Measurements from ENCODE around the gene MTHFD1. TPM values are rescaled to one million over a fixed set of nuclear protein-coding genes. Genes with fewer than 3 reads are reported as not detected.

The MTHFD1 gene
- total and polyA plus RNA-seq, 2 experiments from 2014 or later: 24.4 to 29.5 TPM

- no peaks in the 10 kb centered on the region for H3K9me2 ChIP-seq (replicated peaks; ENCODE audit: insufficient read depth)
- H2AFZ ChIP-seq: no peak overlapping the region
- no peak overlapping the region for H3K4me3 ChIP-seq
- H4K20me1 ChIP-seq (ENCODE audit: insufficient read depth, poor library complexity, severe bottlenecking): no peaks in the 10 kb centered on the region
- no peaks in the 10 kb centered on the region for H3K36me3 ChIP-seq (replicated peaks; ENCODE audit: insufficient read depth, low read depth)
- no peaks in the 10 kb centered on the region for H3K79me2 ChIP-seq
- H3K4me1 ChIP-seq (ENCODE audit: insufficient read depth): no peaks in the 10 kb centered on the region
- H3K27me3 ChIP-seq: no peaks in the 10 kb centered on the region
- no peak for DNase-seq (ENCODE audit: low spot score)
- H3K4me2 ChIP-seq: no peak overlapping the region
- TF ChIP-seq CTCF (IDR thresholded peaks at IDR 0.05; ENCODE audit: poor library complexity) (no peak), EZH2 (IDR thresholded peaks at IDR 0.05; ENCODE audit: borderline replicate concordance) (no peak), EZH2phosphoT487 (IDR thresholded peaks at IDR 0.05; ENCODE audit: low read depth, severe bottlenecking, unreplicated experiment) (no peak)
- WGBS (ENCODE audit: low lambda C conversion rate, missing lambda C conversion rate): 94% methylated on average over 6 of the region's 6 CpGs
- no peak overlapping the region for H3K27ac ChIP-seq
- no peaks in the 10 kb centered on the region for H3K9me3 ChIP-seq (ENCODE audit: low read depth)
Observed at GRCh38 chr14:64423987-64424386, 35.8 kb downstream of the MTHFD1 start.

- H3K9me3 ChIP-seq (ENCODE audit: low read depth): no peaks in the 10 kb centered on the region
- H4K20me1 ChIP-seq (ENCODE audit: insufficient read depth, poor library complexity, severe bottlenecking): no peaks in the 10 kb centered on the region
- H3K9me2 ChIP-seq (replicated peaks; ENCODE audit: insufficient read depth): no peaks in the 10 kb centered on the region
- H2AFZ ChIP-seq: no peak overlapping the region
- H3K27ac ChIP-seq: peak overlapping the region; percentile 19
- H3K36me3 ChIP-seq (replicated peaks; ENCODE audit: insufficient read depth, low read depth): no peaks in the 10 kb centered on the region
- DNase-seq (ENCODE audit: low spot score): peak; percentile 17
- H3K4me1 ChIP-seq (ENCODE audit: insufficient read depth): peaks cover 9% of the 10 kb centered on the region
- no peaks in the 10 kb centered on the region for H3K27me3 ChIP-seq
- 58% methylated on average over 3 of the region's 3 CpGs for WGBS (ENCODE audit: low lambda C conversion rate, missing lambda C conversion rate)
- TF ChIP-seq EZH2 (IDR thresholded peaks at IDR 0.05; ENCODE audit: borderline replicate concordance) (no peak), EZH2phosphoT487 (IDR thresholded peaks at IDR 0.05; ENCODE audit: low read depth, severe bottlenecking, unreplicated experiment) (no peak), CTCF (IDR thresholded peaks at IDR 0.05; ENCODE audit: poor library complexity) (no peak)
- H3K4me2 ChIP-seq: no peak overlapping the region
- H3K4me3 ChIP-seq: no peak overlapping the region
- no peaks in the 10 kb centered on the region for H3K79me2 ChIP-seq
Observed at GRCh38 chr14:64434528-64434927, 46.4 kb downstream of the MTHFD1 start.

- WGBS (ENCODE audit: low lambda C conversion rate, missing lambda C conversion rate): 44% methylated on average over 3 of the region's 3 CpGs
- Histone ChIP-seq H3K4me3 (no peak overlapping the region), H3K4me1 (ENCODE audit: insufficient read depth) (peaks cover 9% of the 10 kb centered on the region), H3K9me3 (ENCODE audit: low read depth) (no peaks in the 10 kb centered on the region), H3K4me2 (peak overlapping the region; percentile 47), H2AFZ (no peak overlapping the region), H3K79me2 (no peaks in the 10 kb centered on the region), H3K27me3 (no peaks in the 10 kb centered on the region), H3K36me3 (replicated peaks; ENCODE audit: insufficient read depth, low read depth) (no peaks in the 10 kb centered on the region), H3K27ac (peak overlapping the region; percentile 92), H3K9me2 (replicated peaks; ENCODE audit: insufficient read depth) (no peaks in the 10 kb centered on the region), H4K20me1 (ENCODE audit: insufficient read depth, poor library complexity, severe bottlenecking) (no peaks in the 10 kb centered on the region)
- TF ChIP-seq CTCF (IDR thresholded peaks at IDR 0.05; ENCODE audit: poor library complexity) (no peak), EZH2phosphoT487 (IDR thresholded peaks at IDR 0.05; ENCODE audit: low read depth, severe bottlenecking, unreplicated experiment) (no peak), EZH2 (IDR thresholded peaks at IDR 0.05; ENCODE audit: borderline replicate concordance) (no peak)
- peak; percentile 49 for DNase-seq (ENCODE audit: low spot score)
Observed at GRCh38 chr14:64438181-64438841, 50.2 kb downstream of the MTHFD1 start.
